Measurements from ENCODE around the gene EXOC3. TPM values are rescaled to one million over a fixed set of nuclear protein-coding genes. Genes with fewer than 3 reads are reported as not detected.

The EXOC3 gene
- polyA plus RNA-seq, 3 donors from 2014 or later = 22.6 to 43.9 (median 34.0) TPM

GRCh38 chr5:432928-433791 is 9.8 kb upstream of the EXOC3 start:
- peaks cover 0 to 2% (median 0%) of the 10 kb centered on the region in 6 donors for H3K9me3 Mint-ChIP-seq
- H3K27me3 Mint-ChIP-seq (ENCODE audit: low read depth in 3 of 3) = peaks cover 0 to 5% (median 0%) of the 10 kb centered on the region in 3 donors
- no peaks in the 10 kb centered on the region for H3K36me3 Mint-ChIP-seq
- DNase-seq = no peak
- no peak overlapping the region for H3K27ac Mint-ChIP-seq
- no peak overlapping the region for H3K4me3 Mint-ChIP-seq
- no peaks in the 10 kb centered on the region for H3K4me1 Mint-ChIP-seq

DNA sequence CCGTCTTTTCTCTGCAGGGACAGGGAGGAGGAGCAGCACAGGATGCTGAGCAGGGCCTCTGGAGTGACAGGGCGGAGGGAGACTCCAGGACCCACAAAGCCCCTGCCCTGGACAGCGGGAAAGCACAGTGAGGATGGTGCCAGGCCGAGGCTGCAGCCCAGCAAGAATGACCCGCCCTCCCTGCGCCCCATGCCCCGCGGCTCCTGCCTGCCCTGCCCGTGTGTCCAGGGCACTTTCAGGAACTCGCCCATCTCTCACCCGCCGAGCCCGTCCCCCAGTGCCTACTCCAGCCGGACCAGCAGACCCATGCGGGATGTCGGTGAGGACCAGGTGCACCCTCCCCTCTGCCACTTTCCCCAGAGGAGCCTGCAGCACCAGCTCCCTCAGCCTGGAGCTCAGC is 9.1 kb upstream of the EXOC3 start:
- DNase-seq = no peak

GRCh38 chr5:434443-435146 is 8.4 kb upstream of the EXOC3 start:
- H3K27me3 Mint-ChIP-seq (ENCODE audit: low read depth in 3 of 3) = peaks cover 0 to 5% (median 0%) of the 10 kb centered on the region in 3 donors
- H3K4me3 Mint-ChIP-seq = no peak overlapping the region
- H3K36me3 Mint-ChIP-seq = no peaks in the 10 kb centered on the region
- H3K27ac Mint-ChIP-seq = no peak overlapping the region
- H3K4me1 Mint-ChIP-seq = no peaks in the 10 kb centered on the region
- H3K9me3 Mint-ChIP-seq = peaks cover 0 to 2% (median 0%) of the 10 kb centered on the region in 6 donors
- DNase-seq = no peak

More for the DNA sequence above, 9.1 kb upstream of the EXOC3 start:
- Mint-ChIP-seq H3K4me1 (no peaks in the 10 kb centered on the region), H3K9me3 (peaks cover 0 to 2% (median 0%) of the 10 kb centered on the region in 6 donors), H3K27ac (no peak overlapping the region), H3K36me3 (no peaks in the 10 kb centered on the region), H3K4me3 (no peak overlapping the region), H3K27me3 (ENCODE audit: low read depth in 3 of 3) (peaks cover 0 to 5% (median 0%) of the 10 kb centered on the region in 3 donors)

- Mint-ChIP-seq H3K27ac (no peak overlapping the region), H3K4me3 (no peak overlapping the region), H3K36me3 (no peaks in the 10 kb centered on the region), H3K9me3 (peaks cover 0 to 2% (median 0%) of the 10 kb centered on the region in 6 donors), H3K4me1 (no peaks in the 10 kb centered on the region), H3K27me3 (ENCODE audit: low read depth in 3 of 3) (peaks cover 0 to 2% (median 0%) of the 10 kb centered on the region in 3 donors)
- DNase-seq = no peak
These were observed 7.7 kb upstream of the EXOC3 start for GRCh38 chr5:435156-435790.

GRCh38 chr5:435961-436640 is 6.9 kb upstream of the EXOC3 start:
- Mint-ChIP-seq H3K27me3 (ENCODE audit: low read depth in 3 of 3) (peaks cover 0 to 2% (median 0%) of the 10 kb centered on the region in 3 donors), H3K27ac (no peak overlapping the region), H3K36me3 (no peaks in the 10 kb centered on the region), H3K4me3 (no peak overlapping the region), H3K4me1 (no peaks in the 10 kb centered on the region), H3K9me3 (peaks cover 0 to 2% (median 0%) of the 10 kb centered on the region in 6 donors)
- no peak for DNase-seq

GRCh38 chr5:436641-436975 is 6.4 kb upstream of the EXOC3 start:
- peaks cover under 1% of the 10 kb centered on the region in 2 donors for H3K4me1 Mint-ChIP-seq
- H3K9me3 Mint-ChIP-seq = peaks cover 0 to 2% (median 0%) of the 10 kb centered on the region in 6 donors
- H3K27me3 Mint-ChIP-seq (ENCODE audit: low read depth in 3 of 3) = peaks cover 0 to 1% (median 0%) of the 10 kb centered on the region in 3 donors
- no peak for DNase-seq
- H3K4me3 Mint-ChIP-seq = no peak overlapping the region
- no peaks in the 10 kb centered on the region for H3K36me3 Mint-ChIP-seq
- H3K27ac Mint-ChIP-seq = no peak overlapping the region

DNA sequence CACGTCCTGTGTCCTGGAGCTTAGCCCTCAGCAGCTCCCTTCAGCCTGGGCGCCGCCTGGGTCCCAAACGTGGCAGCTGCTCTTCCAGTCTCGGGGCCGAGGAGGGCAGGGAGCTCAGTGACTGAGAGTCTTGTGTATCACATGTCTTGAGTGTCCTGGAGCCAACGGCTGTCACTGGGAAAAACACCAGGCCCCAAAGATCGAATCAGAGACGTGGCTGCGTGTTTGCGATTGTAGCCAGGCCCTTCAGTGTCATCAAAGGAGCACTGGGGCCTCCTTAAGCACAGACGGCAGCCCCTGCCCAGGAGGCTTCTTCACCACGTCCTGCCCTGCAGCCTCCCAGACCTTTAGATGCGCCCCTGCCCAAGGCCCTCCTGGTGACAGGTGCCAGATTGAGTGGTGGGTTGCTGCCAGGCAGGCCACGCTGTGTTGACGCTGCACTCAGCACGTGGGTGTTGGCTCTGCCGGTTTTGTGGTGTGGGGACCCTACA is 5.7 kb upstream of the EXOC3 start:
- no peak for DNase-seq
- H3K36me3 Mint-ChIP-seq = no peaks in the 10 kb centered on the region
- H3K4me1 Mint-ChIP-seq = peaks cover 8% of the 10 kb centered on the region in 2 donors
- H3K9me3 Mint-ChIP-seq = peaks cover 0 to 2% (median 0%) of the 10 kb centered on the region in 6 donors
- no peak overlapping the region for H3K27ac Mint-ChIP-seq
- H3K4me3 Mint-ChIP-seq = no peak overlapping the region
- H3K27me3 Mint-ChIP-seq (ENCODE audit: low read depth in 3 of 3) = no peaks in the 10 kb centered on the region

GRCh38 chr5:438481-438981 is 4.4 kb upstream of the EXOC3 start:
- H3K4me1 Mint-ChIP-seq = peaks cover 11 to 13% of the 10 kb centered on the region in 2 donors
- no peak overlapping the region for H3K27ac Mint-ChIP-seq
- DNase-seq = no peak
- peaks cover 0 to 2% (median 0%) of the 10 kb centered on the region in 3 donors for H3K27me3 Mint-ChIP-seq (ENCODE audit: low read depth in 3 of 3)
- no peak overlapping the region for H3K4me3 Mint-ChIP-seq
- peaks cover 0 to 2% (median 0%) of the 10 kb centered on the region in 6 donors for H3K9me3 Mint-ChIP-seq
- H3K36me3 Mint-ChIP-seq = no peaks in the 10 kb centered on the region

DNA sequence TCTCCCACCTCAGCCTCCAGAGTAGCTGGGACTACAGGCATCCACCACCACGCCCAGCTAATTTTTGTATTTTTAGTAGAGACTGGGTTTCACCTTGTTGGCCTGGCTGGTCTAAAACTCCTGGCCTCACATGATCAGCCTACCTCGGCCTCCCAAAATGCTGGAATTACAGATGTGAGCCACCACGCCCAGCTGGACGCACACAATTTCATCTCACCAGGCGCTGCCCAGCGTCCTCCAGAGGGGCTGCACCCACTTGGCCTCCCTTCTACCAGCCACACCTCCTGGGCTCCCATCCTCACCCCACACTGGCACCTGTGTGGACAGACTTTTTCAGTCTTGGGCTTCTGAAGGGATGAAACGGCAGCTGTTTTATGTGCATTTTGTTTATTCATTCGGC is 3.8 kb upstream of the EXOC3 start:
- Mint-ChIP-seq H3K4me1 (peaks cover 14 to 19% of the 10 kb centered on the region in 2 donors), H3K4me3 (no peak overlapping the region)

DNA sequence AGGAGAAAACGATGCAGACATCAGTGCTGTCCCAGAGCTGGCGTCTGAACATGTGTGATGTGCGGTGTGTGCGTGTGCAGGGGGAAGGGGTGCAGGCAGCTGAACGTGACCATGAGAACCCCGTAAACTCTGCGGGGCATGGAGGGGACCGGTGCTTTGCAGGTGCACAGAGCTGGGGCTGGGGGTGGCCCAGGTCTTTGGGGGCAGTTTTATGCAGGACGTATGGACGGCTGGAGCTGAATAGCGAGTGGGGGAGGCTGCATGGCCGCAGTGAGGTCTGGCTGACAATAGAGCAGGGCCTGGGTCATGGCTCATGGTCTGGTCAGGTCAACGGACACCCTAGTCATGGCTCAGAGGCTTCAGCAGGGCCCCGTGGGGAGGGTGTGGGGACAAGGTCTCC is 3.3 kb upstream of the EXOC3 start:
- peaks cover 0 to 2% (median 0%) of the 10 kb centered on the region in 6 donors for H3K9me3 Mint-ChIP-seq
- peaks cover 18 to 23% of the 10 kb centered on the region in 2 donors for H3K4me1 Mint-ChIP-seq
- peaks cover 0 to 5% (median 4%) of the 10 kb centered on the region in 3 donors for H3K27me3 Mint-ChIP-seq (ENCODE audit: low read depth in 3 of 3)
- no peak for DNase-seq
- H3K27ac Mint-ChIP-seq = no peak overlapping the region
- H3K4me3 Mint-ChIP-seq = no peak overlapping the region
- no peaks in the 10 kb centered on the region for H3K36me3 Mint-ChIP-seq

More for the DNA sequence above, 3.8 kb upstream of the EXOC3 start:
- H3K36me3 Mint-ChIP-seq = no peaks in the 10 kb centered on the region
- peaks cover 0 to 3% (median 2%) of the 10 kb centered on the region in 3 donors for H3K27me3 Mint-ChIP-seq (ENCODE audit: low read depth in 3 of 3)
- DNase-seq = no peak
- peaks cover 0 to 2% (median 0%) of the 10 kb centered on the region in 6 donors for H3K9me3 Mint-ChIP-seq
- no peak overlapping the region for H3K27ac Mint-ChIP-seq

DNA sequence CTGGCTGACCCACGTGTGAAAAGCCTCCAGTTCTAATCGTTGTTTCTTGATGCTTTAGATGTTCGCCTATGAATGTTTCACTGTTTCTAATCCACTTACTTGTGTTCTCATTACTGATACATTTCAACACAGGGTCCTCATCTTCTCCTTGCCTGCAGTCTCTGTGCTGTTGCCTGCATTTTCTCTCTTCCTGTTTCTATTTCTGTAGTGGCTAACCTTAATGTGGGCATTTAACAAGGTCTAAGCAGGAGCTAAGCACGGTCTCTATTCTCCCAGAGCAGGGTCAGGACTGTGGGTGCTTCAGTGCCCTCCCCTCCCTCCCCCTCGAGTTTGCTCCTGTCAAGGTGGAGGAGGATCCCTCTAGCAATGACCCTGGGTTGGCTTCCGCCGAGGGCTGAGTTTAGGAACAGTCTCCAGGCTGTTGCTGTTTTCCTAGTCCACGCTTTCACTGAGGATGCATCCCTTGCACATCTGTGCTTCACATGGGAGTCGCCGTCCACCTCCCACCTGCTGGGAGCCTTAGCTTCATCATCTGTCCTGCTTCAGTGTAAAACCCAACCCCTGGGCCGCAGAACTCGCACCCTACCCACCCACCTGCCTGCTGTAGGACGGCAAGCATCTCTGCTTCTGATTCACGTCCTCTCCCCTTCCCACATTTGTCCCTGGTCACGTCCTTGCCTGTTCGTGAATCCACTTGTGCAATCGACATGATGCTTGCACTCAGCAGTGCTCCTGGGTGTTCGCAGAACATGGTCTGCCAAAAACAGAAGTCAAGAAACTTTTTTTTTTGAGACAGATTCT is 2.4 kb upstream of the EXOC3 start:
- peak overlapping the region in 1 of 6 donors; percentile 23 for H3K27ac Mint-ChIP-seq
- DNase-seq = no peak
- H3K9me3 Mint-ChIP-seq = peaks cover 0 to under 1% (median 0%) of the 10 kb centered on the region in 6 donors
- peaks cover 25 to 28% of the 10 kb centered on the region in 2 donors for H3K4me1 Mint-ChIP-seq
- H3K4me3 Mint-ChIP-seq = peak overlapping the region in 1 of 5 donors; percentile 40
- H3K27me3 Mint-ChIP-seq (ENCODE audit: low read depth in 3 of 3) = peaks cover 0 to 5% (median 4%) of the 10 kb centered on the region in 3 donors
- H3K36me3 Mint-ChIP-seq = no peaks in the 10 kb centered on the region

GRCh38 chr5:441996-442334 is 1.0 kb upstream of the EXOC3 start:
- DNase-seq = no peak
- peak overlapping the region; percentile 91 to 96 (median 93) for H3K4me3 Mint-ChIP-seq
- peaks cover 34 to 36% of the 10 kb centered on the region in 2 donors for H3K4me1 Mint-ChIP-seq
- peak overlapping the region; percentile 7 to 91 (median 76) for H3K27ac Mint-ChIP-seq
- peaks cover 0 to 7% (median 4%) of the 10 kb centered on the region in 3 donors for H3K27me3 Mint-ChIP-seq (ENCODE audit: low read depth in 3 of 3)
- H3K36me3 Mint-ChIP-seq = peaks cover 3 to 8% (median 4%) of the 10 kb centered on the region in 3 donors
- no peaks in the 10 kb centered on the region for H3K9me3 Mint-ChIP-seq
